ENCODE data around the gene LRRC10B.

DNA sequence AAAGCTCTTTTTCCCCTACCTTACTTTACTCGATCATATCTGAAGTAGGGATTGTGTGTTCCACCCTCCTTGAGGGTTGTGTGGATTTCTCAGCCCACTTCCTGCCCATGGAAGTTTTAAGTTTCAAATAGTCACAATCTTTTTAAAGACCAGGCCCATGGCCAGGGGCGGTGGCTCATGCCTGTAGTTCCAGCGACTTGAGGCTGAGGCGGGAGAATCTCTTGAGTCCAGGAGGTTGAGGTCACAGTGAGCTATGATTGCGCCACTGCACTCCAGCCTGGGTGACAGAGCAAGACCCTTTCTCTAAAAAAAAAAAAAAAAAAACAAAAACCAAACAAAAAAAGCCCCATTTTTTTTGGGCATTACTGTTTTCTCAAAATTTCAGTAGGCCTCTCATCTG lies 36.3 kb upstream of the LRRC10B start:
- no peak for TF ChIP-seq CTCF (IDR thresholded peaks at IDR 0.05; ENCODE audit: low read depth, low read length)
- no peak for TF ChIP-seq EZH2phosphoT487 (IDR thresholded peaks at IDR 0.05; ENCODE audit: low read depth)

All from OCI-LY3 (cell line).